H1 (cell line): ENCODE measurements around the gene RB1. TPM values are rescaled to one million over a fixed set of nuclear protein-coding genes. Genes with fewer than 3 reads are reported as not detected.

Experiments used
- CBX5 ChIP-seq: fragments of 300-800, 300-1000 bp; sonication (generic); IDR thresholded peaks from 2 replicates; pipeline ENCODE4 v1.7.1; 2016; ENCODE audit warnings: antibody characterized with exemption, low read length, low read depth
- NANOG ChIP-seq: IDR thresholded peaks from 2 replicates; pipeline ENCODE4 v1.6.1; 2011; ENCODE audit warnings: low read length, low read depth, mild to moderate bottlenecking, inconsistent platforms; ENCODE audit not compliant: insufficient read depth, poor library complexity, severe bottlenecking
- RFX5 ChIP-seq: IDR thresholded peaks from 2 replicates; pipeline ENCODE4 v1.6.1; 2011; ENCODE audit warnings: low read depth, low read length, improper control_type of control experiment, borderline replicate concordance
- SIN3A ChIP-seq, 2 experiments: IDR thresholded peaks in 1 of 2; conservative IDR thresholded peaks in 1 of 2; 2 replicates each; pipeline ENCODE4 v1.6.1; 2011 to 2012; ENCODE audit warnings: low read length in 2 of 2, improper control_type of control experiment in 1 of 2, low read depth in 1 of 2, mild to moderate bottlenecking in 1 of 2
- TAF7 ChIP-seq: optimal IDR thresholded peaks from 2 replicates; pipeline ENCODE3; 2011; ENCODE audit warnings: low read depth, mild to moderate bottlenecking, inconsistent platforms, low read length, moderate library complexity, borderline replicate concordance
- polyA plus RNA-seq, 7 experiments: library from polyadenylated mRNA; depleted of rRNA in 3 of 7; stranded (reverse) in 5 of 7; unstranded in 2 of 7; fragments of >200 nt in 5 of 7; fragments of 200-250 nt in 2 of 7; gene quantifications; 1 replicate in 5 of 7; 2 replicates in 1 of 7; 4 replicates in 1 of 7; pipeline versions ENCODE4 v1.2.1 to v1.2.3, GENCODE V29; 2011 to 2013; ENCODE audit warnings: missing spikeins in 2 of 7, mixed read lengths in 2 of 7
- total RNA-seq: library from RNA; stranded (reverse); fragmentation: NEBNext Ultra II Directional; extraction: Animal tissue kit (Norgen Biotek cat#: 25700); gene quantifications from 2 replicates; pipeline ENCODE4 v1.2.1, GENCODE V29; 2021

RB1 gene
- total and polyA plus RNA-seq, 2 of the 8 experiments (the other 6 are each of a cell fraction or from before 2014, with no cell fraction given), result 4.1 to 17.5 TPM

DNA sequence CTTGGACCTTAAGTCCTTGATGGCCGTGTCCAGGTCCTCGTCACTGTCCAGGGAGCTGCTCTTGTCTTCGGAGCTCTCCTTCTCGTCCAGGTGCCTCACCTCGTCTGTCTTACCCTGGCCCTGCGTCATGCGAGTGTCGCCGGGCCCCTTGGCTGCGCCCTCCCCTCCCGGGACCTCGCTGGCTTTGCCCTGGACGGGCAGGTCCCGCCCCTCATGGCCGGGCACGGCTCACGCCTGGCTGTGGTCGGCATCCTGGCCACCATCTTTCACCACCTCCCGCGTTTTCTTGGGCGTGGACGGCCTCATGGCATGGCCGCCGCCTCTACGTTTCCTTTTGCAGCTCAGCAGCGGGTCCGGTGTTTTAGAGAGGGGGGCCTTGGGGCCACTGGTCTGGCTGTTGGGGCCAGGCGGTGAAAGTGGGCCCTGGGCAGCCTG is 14.8 kb downstream of the RB1 start (continued):
- TF ChIP-seq SIN3A (conservative IDR thresholded peaks at IDR 0.05 in 1 of 2, IDR thresholded peaks at IDR 0.05 in 1 of 2; ENCODE audit: low read depth in 1 of 2, low read length in 2 of 2), result no peak
- no peak for TF ChIP-seq RFX5
- TF ChIP-seq TAF7, result no peak
- TF ChIP-seq CBX5, result no peak
- TF ChIP-seq NANOG, result no peak
